Hair follicle dermal papilla cell (primary cell): ENCODE data around the gene UACA. TPM values are rescaled to one million over a fixed set of nuclear protein-coding genes. Genes with fewer than 3 reads are reported as not detected.

Experiments
- total RNA-seq: library from RNA; depleted of rRNA; stranded (reverse); fragments of >200 nt; gene quantifications from 2 replicates; pipeline ENCODE4 v1.2.3, GENCODE V29; 2012

The UACA gene, protein sequence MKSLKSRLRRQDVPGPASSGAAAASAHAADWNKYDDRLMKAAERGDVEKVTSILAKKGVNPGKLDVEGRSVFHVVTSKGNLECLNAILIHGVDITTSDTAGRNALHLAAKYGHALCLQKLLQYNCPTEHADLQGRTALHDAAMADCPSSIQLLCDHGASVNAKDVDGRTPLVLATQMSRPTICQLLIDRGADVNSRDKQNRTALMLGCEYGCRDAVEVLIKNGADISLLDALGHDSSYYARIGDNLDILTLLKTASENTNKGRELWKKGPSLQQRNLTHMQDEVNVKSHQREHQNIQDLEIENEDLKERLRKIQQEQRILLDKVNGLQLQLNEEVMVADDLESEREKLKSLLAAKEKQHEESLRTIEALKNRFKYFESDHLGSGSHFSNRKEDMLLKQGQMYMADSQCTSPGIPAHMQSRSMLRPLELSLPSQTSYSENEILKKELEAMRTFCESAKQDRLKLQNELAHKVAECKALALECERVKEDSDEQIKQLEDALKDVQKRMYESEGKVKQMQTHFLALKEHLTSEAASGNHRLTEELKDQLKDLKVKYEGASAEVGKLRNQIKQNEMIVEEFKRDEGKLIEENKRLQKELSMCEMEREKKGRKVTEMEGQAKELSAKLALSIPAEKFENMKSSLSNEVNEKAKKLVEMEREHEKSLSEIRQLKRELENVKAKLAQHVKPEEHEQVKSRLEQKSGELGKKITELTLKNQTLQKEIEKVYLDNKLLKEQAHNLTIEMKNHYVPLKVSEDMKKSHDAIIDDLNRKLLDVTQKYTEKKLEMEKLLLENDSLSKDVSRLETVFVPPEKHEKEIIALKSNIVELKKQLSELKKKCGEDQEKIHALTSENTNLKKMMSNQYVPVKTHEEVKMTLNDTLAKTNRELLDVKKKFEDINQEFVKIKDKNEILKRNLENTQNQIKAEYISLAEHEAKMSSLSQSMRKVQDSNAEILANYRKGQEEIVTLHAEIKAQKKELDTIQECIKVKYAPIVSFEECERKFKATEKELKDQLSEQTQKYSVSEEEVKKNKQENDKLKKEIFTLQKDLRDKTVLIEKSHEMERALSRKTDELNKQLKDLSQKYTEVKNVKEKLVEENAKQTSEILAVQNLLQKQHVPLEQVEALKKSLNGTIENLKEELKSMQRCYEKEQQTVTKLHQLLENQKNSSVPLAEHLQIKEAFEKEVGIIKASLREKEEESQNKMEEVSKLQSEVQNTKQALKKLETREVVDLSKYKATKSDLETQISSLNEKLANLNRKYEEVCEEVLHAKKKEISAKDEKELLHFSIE (N-terminal part only)
- 33.8 and 34.2 TPM in 2 replicates for total RNA-seq

DNA sequence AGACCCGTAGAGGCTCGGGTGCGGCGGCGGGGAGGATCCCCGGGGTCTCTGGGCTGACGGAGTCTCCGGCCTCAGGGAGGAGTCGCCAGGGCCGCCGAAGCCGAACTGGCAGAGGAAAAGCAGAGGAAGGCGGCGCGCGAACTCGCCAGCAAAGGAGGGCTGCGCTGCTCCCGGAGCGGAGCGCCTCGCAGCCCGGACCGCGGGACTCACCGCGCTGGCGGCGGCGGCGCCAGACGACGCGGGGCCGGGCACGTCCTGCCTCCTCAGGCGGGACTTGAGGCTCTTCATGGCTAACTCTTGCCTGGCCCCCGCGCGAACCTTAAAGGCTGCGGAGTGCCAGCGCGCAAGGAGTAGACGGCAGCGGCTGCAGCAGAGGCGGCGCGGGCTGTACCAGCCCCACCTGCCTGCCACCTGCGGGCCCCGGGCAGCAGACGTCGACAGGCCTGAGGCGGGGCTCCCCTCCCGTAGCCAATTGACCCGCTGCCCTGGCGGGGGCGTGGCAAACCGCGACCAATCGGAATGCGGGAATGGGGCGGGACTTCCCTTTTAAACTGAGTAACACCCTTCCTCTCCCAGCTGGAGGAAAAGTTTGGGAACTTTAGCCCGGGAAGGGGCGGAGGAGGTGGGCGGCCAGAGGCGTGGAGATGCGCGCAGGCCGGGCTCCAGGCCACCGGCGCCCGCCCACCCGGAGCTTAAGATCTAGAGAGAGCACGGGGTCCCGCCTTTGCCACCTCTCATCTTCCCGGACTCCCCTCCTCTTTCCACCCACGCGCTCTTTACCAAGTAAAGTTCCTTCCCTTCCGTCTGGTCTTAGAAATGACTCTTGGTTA lies at the start of gene UACA:
Gene UACA, minus strand, starts transcription at position 439 of the 830 bp plus-strand sequence. Its CDS starts 151 bp downstream, at position 288.

Other genes starting within 250 kb of the UACA start
- 56.6 and 63.4 TPM in 2 replicates for gene LARP6, start 90.6 kb upstream of the UACA start, total RNA-seq
- 1.3 and 1.7 TPM in 2 replicates for gene THAP10, start 128.9 kb upstream of the UACA start, total RNA-seq
- 8.5 and 17.0 TPM in 2 replicates for gene LRRC49, start 129.3 kb upstream of the UACA start, total RNA-seq